Glutamatergic neuron (in vitro differentiated cells): ENCODE measurements around the gene SNX4. TPM values are rescaled to one million over a fixed set of nuclear protein-coding genes. Genes with fewer than 3 reads are reported as not detected.

ENCODE experiments used
- DNase-seq: peaks from one replicate; pipeline ENCODE4 v3.0.0; 2022
- H3K27ac Mint-ChIP-seq: one replicate; pipeline ENCODE4 v1.8.0; 2020; ENCODE audit warnings: mild to moderate bottlenecking, mixed read lengths, inconsistent platforms; ENCODE audit not compliant: unreplicated experiment
- H3K27me3 Mint-ChIP-seq: one replicate; pipeline ENCODE4 v1.8.0; 2020; ENCODE audit warnings: mild to moderate bottlenecking, moderate library complexity, mixed read lengths, inconsistent platforms; ENCODE audit not compliant: unreplicated experiment
- H3K36me3 Mint-ChIP-seq: one replicate; pipeline ENCODE4 v1.8.0; 2020; ENCODE audit warnings: mild to moderate bottlenecking, mixed read lengths, inconsistent platforms; ENCODE audit not compliant: unreplicated experiment
- H3K4me1 Mint-ChIP-seq: one replicate; pipeline ENCODE4 v1.8.0; 2020; ENCODE audit warnings: mild to moderate bottlenecking, low read depth, mixed read lengths, inconsistent platforms; ENCODE audit not compliant: unreplicated experiment
- H3K4me3 Mint-ChIP-seq: one replicate; pipeline ENCODE4 v1.8.0; 2020; ENCODE audit warnings: mild to moderate bottlenecking, mixed read lengths, inconsistent platforms; ENCODE audit not compliant: unreplicated experiment
- H3K9me3 Mint-ChIP-seq: one replicate; pipeline ENCODE4 v1.8.0; 2020; ENCODE audit warnings: mild to moderate bottlenecking, moderate library complexity, mixed read lengths, inconsistent platforms; ENCODE audit not compliant: unreplicated experiment
- total RNA-seq: library from RNA; stranded (reverse); fragmentation: NEBNext Ultra II Directional; extraction: Animal tissue kit (Norgen Biotek cat#: 25700); gene quantifications from one replicate; pipeline ENCODE4 v1.2.1, GENCODE V29; 2021; ENCODE audit not compliant: unreplicated experiment
- TF ChIP-seq, protein P1 (sequence below): fragments of 200-600 bp; sonication (generic); IDR thresholded peaks from one replicate; pipeline ENCODE4 v1.5.0; 2021; ENCODE audit not compliant: partially characterized antibody, unreplicated experiment

Gene SNX4
- total RNA-seq, 1 donor from 2014 or later, result 53.2 TPM

DNA sequence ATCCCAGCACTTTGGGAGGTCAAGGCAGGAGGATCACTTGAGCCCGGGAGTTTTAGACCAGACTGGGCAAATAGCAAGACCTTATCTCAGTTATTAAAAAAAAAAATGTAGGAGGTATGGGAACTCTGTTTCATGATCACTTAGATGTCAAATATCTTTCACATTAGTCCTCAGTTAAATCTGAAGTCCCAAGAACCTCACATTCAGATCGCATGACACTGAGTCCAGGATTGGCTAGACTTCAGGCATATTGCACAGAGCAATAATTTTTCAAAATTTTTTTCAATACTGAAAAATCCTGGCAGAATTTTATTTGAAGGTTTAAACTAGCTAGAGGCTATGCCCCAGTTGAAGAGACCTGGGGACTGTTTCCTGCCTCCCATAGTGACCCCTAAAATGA lies 88.6 kb downstream of the SNX4 start:
- Mint-ChIP-seq H3K9me3 (peaks cover 2% of the 10 kb centered on the region), H3K4me3 (no peak overlapping the region), H3K27me3 (peaks cover 3% of the 10 kb centered on the region), H3K36me3 (no peaks in the 10 kb centered on the region), H3K27ac (no peak overlapping the region), H3K4me1 (no peaks in the 10 kb centered on the region)
- TF ChIP-seq, protein P1, sequence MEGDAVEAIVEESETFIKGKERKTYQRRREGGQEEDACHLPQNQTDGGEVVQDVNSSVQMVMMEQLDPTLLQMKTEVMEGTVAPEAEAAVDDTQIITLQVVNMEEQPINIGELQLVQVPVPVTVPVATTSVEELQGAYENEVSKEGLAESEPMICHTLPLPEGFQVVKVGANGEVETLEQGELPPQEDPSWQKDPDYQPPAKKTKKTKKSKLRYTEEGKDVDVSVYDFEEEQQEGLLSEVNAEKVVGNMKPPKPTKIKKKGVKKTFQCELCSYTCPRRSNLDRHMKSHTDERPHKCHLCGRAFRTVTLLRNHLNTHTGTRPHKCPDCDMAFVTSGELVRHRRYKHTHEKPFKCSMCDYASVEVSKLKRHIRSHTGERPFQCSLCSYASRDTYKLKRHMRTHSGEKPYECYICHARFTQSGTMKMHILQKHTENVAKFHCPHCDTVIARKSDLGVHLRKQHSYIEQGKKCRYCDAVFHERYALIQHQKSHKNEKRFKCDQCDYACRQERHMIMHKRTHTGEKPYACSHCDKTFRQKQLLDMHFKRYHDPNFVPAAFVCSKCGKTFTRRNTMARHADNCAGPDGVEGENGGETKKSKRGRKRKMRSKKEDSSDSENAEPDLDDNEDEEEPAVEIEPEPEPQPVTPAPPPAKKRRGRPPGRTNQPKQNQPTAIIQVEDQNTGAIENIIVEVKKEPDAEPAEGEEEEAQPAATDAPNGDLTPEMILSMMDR, result no peak
- no peak for DNase-seq

DNA sequence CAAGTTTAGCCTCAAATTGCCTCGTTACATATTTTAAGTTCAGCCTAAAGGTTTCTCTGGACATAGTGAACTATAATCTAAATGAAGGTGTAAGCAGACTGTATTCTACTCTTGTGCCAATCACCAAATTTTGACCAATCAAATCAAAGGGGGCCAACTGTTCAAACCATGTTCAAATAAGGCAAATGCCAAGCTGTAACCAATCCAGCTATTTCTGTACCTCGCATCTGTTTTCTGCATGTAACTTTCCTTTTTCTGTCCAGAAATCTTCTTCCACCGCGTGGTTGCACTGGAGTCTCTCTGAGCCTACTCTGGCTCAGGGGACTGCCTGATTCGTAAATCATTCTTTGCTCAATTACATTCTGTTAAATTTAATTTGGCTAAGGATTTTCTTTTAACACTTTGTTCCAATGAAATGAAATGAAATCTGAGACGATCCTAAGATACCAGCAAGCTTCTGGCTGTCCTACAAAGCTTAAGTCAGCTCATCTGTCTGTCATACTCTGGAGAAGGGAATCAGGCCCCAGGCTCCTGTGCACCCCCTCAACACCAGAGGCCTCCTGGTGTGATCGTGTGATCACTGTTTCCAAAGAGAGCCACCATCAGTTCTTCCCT lies 91.7 kb downstream of the SNX4 start:
- TF ChIP-seq, protein P1, result no peak
- no peak for DNase-seq
- H3K9me3 Mint-ChIP-seq, result peaks cover 2% of the 10 kb centered on the region
- H3K4me1 Mint-ChIP-seq, result no peaks in the 10 kb centered on the region
- H3K27ac Mint-ChIP-seq, result no peak overlapping the region
- H3K4me3 Mint-ChIP-seq, result no peak overlapping the region
- H3K36me3 Mint-ChIP-seq, result no peaks in the 10 kb centered on the region
- H3K27me3 Mint-ChIP-seq, result peaks cover 3% of the 10 kb centered on the region

DNA sequence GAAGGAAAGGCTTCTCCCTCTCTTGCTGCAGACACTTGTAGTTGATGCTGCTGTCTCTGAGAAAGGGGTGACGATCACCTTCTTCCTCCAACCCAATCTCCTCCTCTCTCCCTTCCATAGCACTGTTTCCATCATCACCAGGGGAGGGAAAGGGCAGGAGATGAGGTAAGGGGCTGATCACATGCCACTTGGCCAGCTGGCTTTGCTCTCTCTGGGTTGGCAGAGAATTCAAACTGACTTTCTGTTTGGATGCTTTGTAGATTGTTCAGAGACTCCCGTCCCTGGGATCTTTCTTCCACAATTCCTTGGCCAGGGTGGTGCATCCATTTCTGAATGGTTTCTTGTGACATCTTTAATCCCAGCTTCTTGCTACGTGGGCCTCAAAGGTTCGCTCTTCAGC lies 101.7 kb downstream of the SNX4 start:
- Mint-ChIP-seq H3K4me1 (no peaks in the 10 kb centered on the region), H3K36me3 (no peaks in the 10 kb centered on the region), H3K27me3 (no peaks in the 10 kb centered on the region)

DNA sequence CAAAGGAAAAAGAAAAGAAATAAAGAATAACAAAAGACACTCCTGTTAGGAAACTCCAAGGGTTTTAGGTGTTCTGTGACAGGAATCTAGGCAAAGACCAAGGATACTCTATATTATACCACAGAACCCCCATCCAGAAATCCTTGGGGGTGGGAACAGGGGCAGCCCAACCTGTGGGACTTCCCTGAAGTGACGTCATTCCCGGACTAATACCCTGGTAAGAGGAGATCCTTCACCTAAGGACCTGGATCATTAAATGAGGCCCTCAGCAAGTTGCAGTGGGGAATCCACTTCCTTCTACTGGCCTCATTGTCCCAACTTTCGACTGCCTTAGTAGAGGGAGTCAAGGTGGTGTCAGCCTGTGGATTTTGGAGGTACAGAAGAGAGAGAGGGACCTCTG lies 103.8 kb downstream of the SNX4 start:
- Mint-ChIP-seq H3K4me3 (no peak overlapping the region), H3K27ac (no peak overlapping the region), H3K36me3 (no peaks in the 10 kb centered on the region), H3K4me1 (no peaks in the 10 kb centered on the region), H3K9me3 (no peaks in the 10 kb centered on the region), H3K27me3 (no peaks in the 10 kb centered on the region)
- TF ChIP-seq, protein P1, result no peak
- no peak for DNase-seq

More for the DNA sequence above, 101.7 kb downstream of the SNX4 start:
- Mint-ChIP-seq H3K4me3 (no peak overlapping the region), H3K9me3 (no peaks in the 10 kb centered on the region), H3K27ac (no peak overlapping the region)
- no peak for DNase-seq
- TF ChIP-seq, protein P1, result no peak

DNA sequence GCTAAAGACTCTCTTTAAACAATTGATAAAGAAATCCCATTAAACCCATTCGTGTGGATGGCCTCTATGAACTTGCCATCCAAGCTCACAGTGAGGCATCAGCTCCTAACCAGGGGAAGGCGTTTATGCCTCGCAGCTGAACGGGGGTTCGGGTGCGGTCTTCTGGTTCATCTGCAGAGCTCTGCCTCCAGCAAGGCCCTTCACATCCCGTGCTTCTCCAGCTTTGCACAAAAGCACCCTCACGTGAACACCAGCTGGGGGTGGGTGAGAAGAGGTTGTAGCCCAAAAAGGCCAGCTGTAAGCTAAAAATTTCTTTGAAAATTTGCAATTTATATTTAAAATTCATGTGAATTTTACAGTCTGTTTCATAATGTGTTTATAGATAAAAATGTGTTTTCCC lies 105.3 kb downstream of the SNX4 start:
- TF ChIP-seq, protein P1, result no peak
- Mint-ChIP-seq H3K9me3 (no peaks in the 10 kb centered on the region), H3K27me3 (no peaks in the 10 kb centered on the region), H3K4me3 (no peak overlapping the region), H3K27ac (no peak overlapping the region), H3K4me1 (no peaks in the 10 kb centered on the region), H3K36me3 (no peaks in the 10 kb centered on the region)
- DNase-seq, result no peak
